HepG2 (cell line): ENCODE data around the gene RNF208. TPM values are rescaled to one million over a fixed set of nuclear protein-coding genes. Genes with fewer than 3 reads are reported as not detected.

Experiments
- AKAP8 ChIP-seq: sonication (generic); formaldehyde crosslinking; IDR thresholded peaks from 2 replicates; pipeline ENCODE4 v1.5.1; 2020; ENCODE audit warnings: mild to moderate bottlenecking, missing genetic modification reagents
- BORCS8-MEF2B ChIP-seq: sonication (generic); formaldehyde crosslinking; IDR thresholded peaks from 2 replicates; pipeline ENCODE4 v1.8.0; 2022; ENCODE audit warnings: mild to moderate bottlenecking, missing genetic modification reagents
- ETV5 ChIP-seq: IDR thresholded peaks from 2 replicates; pipeline ENCODE4 v1.6.1; 2018; ENCODE audit warnings: missing biosample characterization, missing genetic modification reagents, inconsistent platforms, borderline replicate concordance
- GATAD1 ChIP-seq: IDR thresholded peaks from 2 replicates; pipeline ENCODE4 v1.6.1; 2016; ENCODE audit warnings: missing genetic modification reagents, missing compliant biosample characterization
- HOXA7 ChIP-seq: sonication (generic); formaldehyde crosslinking; IDR thresholded peaks from 2 replicates; pipeline ENCODE4 v1.8.1; 2022; ENCODE audit warnings: mild to moderate bottlenecking, missing genetic modification reagents, moderate library complexity
- KDM1A ChIP-seq: IDR thresholded peaks from 2 replicates; pipeline ENCODE4 v1.6.1; 2016; ENCODE audit warnings: missing compliant biosample characterization
- KDM5A ChIP-seq: fragments of 200-600 bp; sonication (generic); IDR thresholded peaks from 2 replicates; pipeline ENCODE4 v1.7.0; 2018; ENCODE audit warnings: antibody characterized with exemption, mild to moderate bottlenecking, low read length, borderline replicate concordance
- PLSCR1 ChIP-seq: sonication (generic); formaldehyde crosslinking; IDR thresholded peaks from 2 replicates; pipeline ENCODE4 v1.5.0; 2020; ENCODE audit warnings: missing genetic modification reagents, mild to moderate bottlenecking, borderline replicate concordance
- RCOR2 ChIP-seq: IDR thresholded peaks from 2 replicates; pipeline ENCODE4 v1.6.1; 2016; ENCODE audit warnings: missing biosample characterization, missing genetic modification reagents
- REL ChIP-seq: sonication (generic); formaldehyde crosslinking; conservative IDR thresholded peaks from 2 replicates; pipeline ENCODE4 v1.8.0; 2022; ENCODE audit warnings: mild to moderate bottlenecking, missing genetic modification reagents, moderate library complexity
- RXRA ChIP-seq: sonication (generic); formaldehyde crosslinking; IDR thresholded peaks from 2 replicates; pipeline ENCODE4 v1.5.1; 2020; ENCODE audit warnings: missing genetic modification reagents
- SMARCC2 ChIP-seq: fragments of 450-650 bp; IDR thresholded peaks from 2 replicates; pipeline ENCODE4 v1.6.1; 2017; ENCODE audit warnings: antibody characterized with exemption, mild to moderate bottlenecking
- TARDBP ChIP-seq: sonication (generic); formaldehyde crosslinking; IDR thresholded peaks from 2 replicates; pipeline ENCODE4 v1.8.0; 2022; ENCODE audit warnings: mild to moderate bottlenecking, missing genetic modification reagents
- TBX2 ChIP-seq: sonication (generic); formaldehyde crosslinking; IDR thresholded peaks from 2 replicates; pipeline ENCODE4 v1.5.0; 2020; ENCODE audit warnings: missing genetic modification reagents, mild to moderate bottlenecking, borderline replicate concordance
- ZMYM2 ChIP-seq: sonication (generic); formaldehyde crosslinking; IDR thresholded peaks from 2 replicates; pipeline ENCODE4 v1.8.0; 2022; ENCODE audit warnings: mild to moderate bottlenecking, missing genetic modification reagents
- ZNF234 ChIP-seq: sonication (generic); formaldehyde crosslinking; conservative IDR thresholded peaks from 2 replicates; pipeline ENCODE4 v1.5.1; 2020; ENCODE audit warnings: mild to moderate bottlenecking, missing genetic modification reagents
- ZNF296 ChIP-seq: sonication (generic); formaldehyde crosslinking; conservative IDR thresholded peaks from 2 replicates; pipeline ENCODE4 v1.5.0; 2020; ENCODE audit warnings: mild to moderate bottlenecking, missing genetic modification reagents
- ZNF619 ChIP-seq: sonication (generic); formaldehyde crosslinking; IDR thresholded peaks from 2 replicates; pipeline ENCODE4 v1.4.0; 2020; ENCODE audit warnings: mild to moderate bottlenecking, missing genetic modification reagents
- ZNF709 ChIP-seq: sonication (generic); formaldehyde crosslinking; IDR thresholded peaks from 2 replicates; pipeline ENCODE4 v1.5.0; 2020; ENCODE audit warnings: mild to moderate bottlenecking, missing genetic modification reagents
- ZNF782 ChIP-seq: sonication (generic); formaldehyde crosslinking; IDR thresholded peaks from 2 replicates; pipeline ENCODE4 v1.4.0; 2020; ENCODE audit warnings: missing genetic modification reagents, mild to moderate bottlenecking, borderline replicate concordance
- ZSCAN25 ChIP-seq: sonication (generic); formaldehyde crosslinking; IDR thresholded peaks from 2 replicates; pipeline ENCODE4 v1.8.0; 2022; ENCODE audit warnings: mild to moderate bottlenecking, missing genetic modification reagents
- ZZZ3 ChIP-seq: sonication (generic); formaldehyde crosslinking; IDR thresholded peaks from 2 replicates; pipeline ENCODE4 v1.4.0; 2020; ENCODE audit warnings: missing genetic modification reagents, mild to moderate bottlenecking, borderline replicate concordance
- polyA plus RNA-seq, 8 experiments: library from polyadenylated mRNA; depleted of rRNA in 3 of 8; stranded (reverse) in 7 of 8; unstranded in 1 of 8; fragments of >200 nt; fragmentation: Illumina TruSeq in 4 of 8; extraction: Trizol in 4 of 8; gene quantifications; 2 replicates each; pipeline versions ENCODE4 v1.2.1 to v1.2.3, GENCODE V29; 2011 to 2016; ENCODE audit warnings: low read depth in 4 of 8, missing spikeins in 1 of 8, mixed read lengths in 1 of 8; ENCODE audit not compliant: insufficient read depth in 1 of 8
- total RNA-seq, 5 experiments: library from RNA; depleted of rRNA; stranded (reverse); fragments of >200 nt; fragmentation: Illumina TruSeq; extraction: Trizol; gene quantifications; 2 replicates each; pipeline ENCODE4 v1.2.3, GENCODE V29; 2016; ENCODE audit warnings: low read depth in 1 of 5
- TF ChIP-seq, protein P1 (sequence below): conservative IDR thresholded peaks from 2 replicates; pipeline ENCODE4 v1.6.1; 2018; ENCODE audit warnings: missing genetic modification reagents
- TF ChIP-seq, protein P2 (sequence below): sonication (generic); formaldehyde crosslinking; IDR thresholded peaks from 2 replicates; pipeline ENCODE4 v1.9.0; 2021; ENCODE audit warnings: missing genetic modification reagents, borderline replicate concordance
- TF ChIP-seq, protein P3 (sequence below): sonication (generic); formaldehyde crosslinking; IDR thresholded peaks from 2 replicates; pipeline ENCODE4 v1.4.0; 2020; ENCODE audit warnings: missing genetic modification reagents

The RNF208 gene
- total and polyA plus RNA-seq, 2 of the 13 experiments (the other 11 are each of a cell fraction or from before 2014, with no cell fraction given): 1.6 to 2.1 TPM

- peak; percentile 54; the same call in 1 of the 2 replicates for TF ChIP-seq AKAP8 (CRISPR knock-in tag)
- TF ChIP-seq KDM5A: no peak
- TF ChIP-seq TARDBP (CRISPR knock-in tag): no peak
- TF ChIP-seq PLSCR1 (CRISPR knock-in tag): no peak
- TF ChIP-seq REL: no peak
- TF ChIP-seq HOXA7: no peak
- TF ChIP-seq ETV5 (CRISPR knock-in tag): 0 out of 2 replicates have a peak, but pooled peaks have one; percentile 33
- no peak for TF ChIP-seq ZMYM2 (CRISPR knock-in tag)
- TF ChIP-seq, protein P1, sequence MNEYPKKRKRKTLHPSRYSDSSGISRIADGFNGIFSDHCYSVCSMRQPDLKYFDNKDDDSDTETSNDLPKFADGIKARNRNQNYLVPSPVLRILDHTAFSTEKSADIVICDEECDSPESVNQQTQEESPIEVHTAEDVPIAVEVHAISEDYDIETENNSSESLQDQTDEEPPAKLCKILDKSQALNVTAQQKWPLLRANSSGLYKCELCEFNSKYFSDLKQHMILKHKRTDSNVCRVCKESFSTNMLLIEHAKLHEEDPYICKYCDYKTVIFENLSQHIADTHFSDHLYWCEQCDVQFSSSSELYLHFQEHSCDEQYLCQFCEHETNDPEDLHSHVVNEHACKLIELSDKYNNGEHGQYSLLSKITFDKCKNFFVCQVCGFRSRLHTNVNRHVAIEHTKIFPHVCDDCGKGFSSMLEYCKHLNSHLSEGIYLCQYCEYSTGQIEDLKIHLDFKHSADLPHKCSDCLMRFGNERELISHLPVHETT (CRISPR knock-in tag): no peak
- 0 out of 2 replicates have a peak, but pooled peaks have one; percentile 20 for TF ChIP-seq ZSCAN25
- TF ChIP-seq BORCS8-MEF2B (CRISPR knock-in tag): no peak
- peak; percentile 27; the same call in 1 of the 2 replicates for TF ChIP-seq RCOR2
- TF ChIP-seq ZNF619: no peak
- peak; percentile 26; the same call in 1 of the 2 replicates for TF ChIP-seq RXRA (CRISPR knock-in tag)
- TF ChIP-seq ZNF296 (CRISPR knock-in tag): no peak
- TF ChIP-seq TBX2 (CRISPR knock-in tag): 0 out of 2 replicates have a peak, but pooled peaks have one; percentile 24
- 0 out of 2 replicates have a peak, but pooled peaks have one; percentile 45 for TF ChIP-seq KDM1A (CRISPR knock-in tag)
- no peak for TF ChIP-seq SMARCC2
- TF ChIP-seq ZZZ3 (CRISPR knock-in tag): no peak
- TF ChIP-seq, protein P2, sequence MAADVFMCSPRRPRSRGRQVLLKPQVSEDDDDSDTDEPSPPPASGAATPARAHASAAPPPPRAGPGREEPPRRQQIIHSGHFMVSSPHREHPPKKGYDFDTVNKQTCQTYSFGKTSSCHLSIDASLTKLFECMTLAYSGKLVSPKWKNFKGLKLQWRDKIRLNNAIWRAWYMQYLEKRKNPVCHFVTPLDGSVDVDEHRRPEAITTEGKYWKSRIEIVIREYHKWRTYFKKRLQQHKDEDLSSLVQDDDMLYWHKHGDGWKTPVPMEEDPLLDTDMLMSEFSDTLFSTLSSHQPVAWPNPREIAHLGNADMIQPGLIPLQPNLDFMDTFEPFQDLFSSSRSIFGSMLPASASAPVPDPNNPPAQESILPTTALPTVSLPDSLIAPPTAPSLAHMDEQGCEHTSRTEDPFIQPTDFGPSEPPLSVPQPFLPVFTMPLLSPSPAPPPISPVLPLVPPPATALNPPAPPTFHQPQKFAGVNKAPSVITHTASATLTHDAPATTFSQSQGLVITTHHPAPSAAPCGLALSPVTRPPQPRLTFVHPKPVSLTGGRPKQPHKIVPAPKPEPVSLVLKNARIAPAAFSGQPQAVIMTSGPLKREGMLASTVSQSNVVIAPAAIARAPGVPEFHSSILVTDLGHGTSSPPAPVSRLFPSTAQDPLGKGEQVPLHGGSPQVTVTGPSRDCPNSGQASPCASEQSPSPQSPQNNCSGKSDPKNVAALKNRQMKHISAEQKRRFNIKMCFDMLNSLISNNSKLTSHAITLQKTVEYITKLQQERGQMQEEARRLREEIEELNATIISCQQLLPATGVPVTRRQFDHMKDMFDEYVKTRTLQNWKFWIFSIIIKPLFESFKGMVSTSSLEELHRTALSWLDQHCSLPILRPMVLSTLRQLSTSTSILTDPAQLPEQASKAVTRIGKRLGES (CRISPR knock-in tag): no peak
- no peak for TF ChIP-seq ZNF782 (CRISPR knock-in tag)
- TF ChIP-seq GATAD1 (CRISPR knock-in tag): no peak
- no peak for TF ChIP-seq ZNF709 (CRISPR knock-in tag)
- TF ChIP-seq, protein P3, sequence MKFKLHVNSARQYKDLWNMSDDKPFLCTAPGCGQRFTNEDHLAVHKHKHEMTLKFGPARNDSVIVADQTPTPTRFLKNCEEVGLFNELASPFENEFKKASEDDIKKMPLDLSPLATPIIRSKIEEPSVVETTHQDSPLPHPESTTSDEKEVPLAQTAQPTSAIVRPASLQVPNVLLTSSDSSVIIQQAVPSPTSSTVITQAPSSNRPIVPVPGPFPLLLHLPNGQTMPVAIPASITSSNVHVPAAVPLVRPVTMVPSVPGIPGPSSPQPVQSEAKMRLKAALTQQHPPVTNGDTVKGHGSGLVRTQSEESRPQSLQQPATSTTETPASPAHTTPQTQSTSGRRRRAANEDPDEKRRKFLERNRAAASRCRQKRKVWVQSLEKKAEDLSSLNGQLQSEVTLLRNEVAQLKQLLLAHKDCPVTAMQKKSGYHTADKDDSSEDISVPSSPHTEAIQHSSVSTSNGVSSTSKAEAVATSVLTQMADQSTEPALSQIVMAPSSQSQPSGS: no peak
- TF ChIP-seq ZNF234: no peak
These were observed 26.4 kb downstream of the RNF208 start (continued) for GRCh38 chr9:137195525-137196220.
